GM12892 (cell line): ENCODE measurements around the gene ATP8A2.

Source experiments
- POLR2A ChIP-seq: IDR thresholded peaks from 2 replicates; pipeline ENCODE4 v1.6.1; 2011; ENCODE audit warnings: low read depth, low read length, control low read depth
- POLR2AphosphoS5 ChIP-seq: IDR thresholded peaks from 2 replicates; pipeline ENCODE4 v1.6.1; 2011; ENCODE audit warnings: low read depth, low read length, control low read depth

GRCh38 chr13:26011208-26011573 lies 639.4 kb downstream of the ATP8A2 start:
- TF ChIP-seq POLR2AphosphoS5 (no peak), POLR2A (no peak)
